MG63 (cell line): Measurements from ENCODE around the gene SGK1. TPM values are rescaled to one million over a fixed set of nuclear protein-coding genes. Genes with fewer than 3 reads are reported as not detected.

Experiments used
- DNase-seq: peaks from one replicate; pipeline ENCODE4 v3.0.0-alpha.2; 2020
- H3K27me3 ChIP-seq: fragments of 250-450 bp; sonication (Bioruptor Pico); 2 replicates; pipeline ENCODE4 v1.5.1; 2020; ENCODE audit warnings: mild to moderate bottlenecking, moderate library complexity
- H3K36me3 ChIP-seq: fragments of 250-450 bp; sonication (Bioruptor Pico); 2 replicates; pipeline ENCODE4 v1.5.1; 2020; ENCODE audit warnings: mild to moderate bottlenecking, moderate library complexity
- H3K4me3 ChIP-seq: fragments of 250-450 bp; sonication (Bioruptor Pico); 2 replicates; pipeline ENCODE4 v1.5.1; 2020; ENCODE audit warnings: mild to moderate bottlenecking, moderate library complexity
- H3K9me3 ChIP-seq: fragments of 250-450 bp; sonication (Bioruptor Pico); 2 replicates; pipeline ENCODE4 v1.5.1; 2020; ENCODE audit warnings: mild to moderate bottlenecking, moderate library complexity
- total RNA-seq: library from RNA; depleted of rRNA; stranded (reverse); fragments of >200 nt; shearing (Covaris generic); gene quantifications from 2 replicates; pipeline ENCODE4 v1.2.3, GENCODE V29; 2014; ENCODE audit warnings: low replicate concordance

The SGK1 gene
- total RNA-seq, 1 experiment from 2014 or later, result 80.0 TPM

- no peaks in the 10 kb centered on the region for H3K9me3 ChIP-seq
- no peak for DNase-seq
- H3K4me3 ChIP-seq, result no peak overlapping the region
- no peaks in the 10 kb centered on the region for H3K36me3 ChIP-seq
- no peaks in the 10 kb centered on the region for H3K27me3 ChIP-seq
These were observed 195.1 kb downstream of the SGK1 start for GRCh38 chr6:134122775-134123174.

- H3K36me3 ChIP-seq, result no peaks in the 10 kb centered on the region
- H3K4me3 ChIP-seq, result no peak overlapping the region
- H3K27me3 ChIP-seq, result no peaks in the 10 kb centered on the region
- H3K9me3 ChIP-seq, result no peaks in the 10 kb centered on the region
- no peak for DNase-seq
These were observed 198.4 kb downstream of the SGK1 start for GRCh38 chr6:134119486-134119885.
